ENCODE results near the gene ZNF100. TPM values are rescaled to one million over a fixed set of nuclear protein-coding genes. Genes with fewer than 3 reads are reported as not detected.
A peak's percentile ranks its signal among the peaks of the same experiment; 100 is the strongest.

ZNF100 gene
- total RNA-seq, 1 experiment from 2014 or later: 30.7 TPM

DNA sequence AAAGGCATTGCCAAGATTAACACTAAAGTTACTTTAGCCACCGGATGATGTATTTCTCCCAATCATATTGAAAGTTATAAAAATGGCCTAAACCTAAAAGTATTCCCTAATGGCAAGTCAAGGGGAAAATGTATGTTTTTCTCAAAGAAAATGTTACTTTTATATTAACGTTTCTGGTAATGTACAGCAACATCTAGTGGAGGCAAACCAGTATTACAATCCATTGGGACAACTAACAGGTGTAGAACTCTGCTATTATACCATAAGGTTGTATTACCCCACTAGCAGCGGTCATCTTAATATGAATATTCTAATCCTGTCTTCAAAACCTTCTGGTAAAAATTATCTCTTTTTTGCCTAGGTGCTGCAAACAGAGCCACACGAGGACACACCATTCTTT lies 69.2 kb downstream of the ZNF100 start:
- no peak overlapping the region for H2BK5ac ChIP-seq (ENCODE audit: insufficient read length, low read length)
- DNase-seq: no peak
- H3K79me1 ChIP-seq (ENCODE audit: insufficient read depth, low read depth, low read length, poor library complexity, severe bottlenecking): no peaks in the 10 kb centered on the region
- no peak overlapping the region for H3K23ac ChIP-seq (ENCODE audit: insufficient read length, low read depth, low read length)
- no peak overlapping the region for H2BK120ac ChIP-seq (ENCODE audit: low read depth, low read length, poor library complexity, severe bottlenecking)
- Mint-ChIP-seq H3K36me3 (ENCODE audit: insufficient read depth in 1 of 3, low read depth in 3 of 3) (peaks cover 0 to 13% (median 3%) of the 10 kb centered on the region in 3 experiments; a peak in 4 of 7 replicates), H3K4me3 (no peak overlapping the region), H3K27me3 (ENCODE audit: low read depth) (no peaks in the 10 kb centered on the region), H3K4me1 (peaks cover 16 to 21% of the 10 kb centered on the region in 2 experiments), H3K27ac (peak overlapping the region in 1 of 3 experiments; percentile 91; a peak in 1 of 7 replicates), H3K9me3 (peaks cover 44 to 58% of the 10 kb centered on the region in 2 experiments)
- H3K9me3 ChIP-seq (ENCODE audit: control insufficient read depth, low read depth, low read length): peaks cover 15% of the 10 kb centered on the region
- H2BK12ac ChIP-seq (ENCODE audit: insufficient read length, low read depth, low read length): no peak overlapping the region
- no peak overlapping the region for H3K4ac ChIP-seq (ENCODE audit: low read depth, low read length)
- no peaks in the 10 kb centered on the region for H3K4me1 ChIP-seq (ENCODE audit: insufficient read depth, low read length)
- H4K5ac ChIP-seq (ENCODE audit: insufficient read length, low read depth, low read length): no peak overlapping the region
- H4K20me1 ChIP-seq (ENCODE audit: control insufficient read depth, insufficient read depth, insufficient read length): no peaks in the 10 kb centered on the region
- no peaks in the 10 kb centered on the region for H3K79me2 ChIP-seq (ENCODE audit: insufficient read depth, low read length)
- H3K18ac ChIP-seq (ENCODE audit: insufficient read length, low read depth, low read length): no peak overlapping the region
- H3K4me2 ChIP-seq (ENCODE audit: insufficient read depth, insufficient read length, low read length): no peak overlapping the region
- H2BK15ac ChIP-seq (ENCODE audit: low read depth, low read length): no peak overlapping the region
- H2AK5ac ChIP-seq (ENCODE audit: insufficient read length, low read length): no peak overlapping the region
- TF ChIP-seq, protein P1, sequence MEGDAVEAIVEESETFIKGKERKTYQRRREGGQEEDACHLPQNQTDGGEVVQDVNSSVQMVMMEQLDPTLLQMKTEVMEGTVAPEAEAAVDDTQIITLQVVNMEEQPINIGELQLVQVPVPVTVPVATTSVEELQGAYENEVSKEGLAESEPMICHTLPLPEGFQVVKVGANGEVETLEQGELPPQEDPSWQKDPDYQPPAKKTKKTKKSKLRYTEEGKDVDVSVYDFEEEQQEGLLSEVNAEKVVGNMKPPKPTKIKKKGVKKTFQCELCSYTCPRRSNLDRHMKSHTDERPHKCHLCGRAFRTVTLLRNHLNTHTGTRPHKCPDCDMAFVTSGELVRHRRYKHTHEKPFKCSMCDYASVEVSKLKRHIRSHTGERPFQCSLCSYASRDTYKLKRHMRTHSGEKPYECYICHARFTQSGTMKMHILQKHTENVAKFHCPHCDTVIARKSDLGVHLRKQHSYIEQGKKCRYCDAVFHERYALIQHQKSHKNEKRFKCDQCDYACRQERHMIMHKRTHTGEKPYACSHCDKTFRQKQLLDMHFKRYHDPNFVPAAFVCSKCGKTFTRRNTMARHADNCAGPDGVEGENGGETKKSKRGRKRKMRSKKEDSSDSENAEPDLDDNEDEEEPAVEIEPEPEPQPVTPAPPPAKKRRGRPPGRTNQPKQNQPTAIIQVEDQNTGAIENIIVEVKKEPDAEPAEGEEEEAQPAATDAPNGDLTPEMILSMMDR (conservative IDR thresholded peaks at IDR 0.05): peak; percentile 70
- H3K56ac ChIP-seq (ENCODE audit: insufficient read length, low read depth, low read length): no peak overlapping the region
- no peak overlapping the region for H3K9ac ChIP-seq (ENCODE audit: extremely low read depth, insufficient read length, low read length)
- no peak overlapping the region for H3T11ph ChIP-seq (ENCODE audit: low read length)
- no peak overlapping the region for H3K14ac ChIP-seq (ENCODE audit: insufficient read depth, low read length)
- H2AFZ ChIP-seq (ENCODE audit: low read length): no peak overlapping the region
- H3K27me3 ChIP-seq (ENCODE audit: insufficient read depth, low read length): no peaks in the 10 kb centered on the region
- no CpG with 5 or more reads among the region's 4 CpGs for WGBS (ENCODE audit: extremely low coverage, insufficient read length, low lambda C conversion rate)
- no peak overlapping the region for H2BK20ac ChIP-seq (ENCODE audit: low read depth, low read length, poor library complexity, severe bottlenecking)
- H3K27ac ChIP-seq (ENCODE audit: insufficient read length, low read depth, low read length): no peak overlapping the region
- no peak overlapping the region for H4K91ac ChIP-seq (ENCODE audit: insufficient read length, low read depth, low read length)
- H4K8ac ChIP-seq (replicated peaks; ENCODE audit: insufficient read length, low read depth, low read length): no peak overlapping the region
- H3K23me2 ChIP-seq (ENCODE audit: insufficient read length, low read depth, low read length, poor library complexity, severe bottlenecking): no peaks in the 10 kb centered on the region

Data from H9 (cell line).